ENCODE results near the gene SLC2A13.

DNA sequence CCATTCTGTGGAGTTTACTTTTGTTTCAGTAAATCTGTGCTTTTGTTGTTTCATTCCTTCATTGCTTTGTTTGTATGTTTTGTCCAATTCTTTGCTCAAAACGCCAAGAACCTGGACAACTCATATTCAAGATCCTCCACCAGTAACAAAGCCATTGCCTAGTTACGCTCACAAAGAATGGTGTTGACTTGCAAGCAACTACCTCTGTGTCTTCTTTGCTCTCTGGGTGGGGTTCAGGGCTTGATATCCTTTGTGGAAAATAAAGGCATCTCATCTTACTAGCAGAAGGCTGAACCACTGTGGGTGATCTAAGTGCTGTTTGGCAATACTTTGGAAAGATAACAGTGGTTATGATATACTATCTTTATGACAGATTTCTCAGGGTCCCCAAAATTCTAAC lies 252.9 kb downstream of the SLC2A13 start:
- TF ChIP-seq POLR2A (IDR thresholded peaks at IDR 0.05; ENCODE audit: extremely low read depth, insufficient read length) (no peak), CTCF (IDR thresholded peaks at IDR 0.05; ENCODE audit: low read depth, low read length) (no peak), MYC (IDR thresholded peaks at IDR 0.05; ENCODE audit: low read depth, low read length) (no peak)
- TF ChIP-seq, protein P1, sequence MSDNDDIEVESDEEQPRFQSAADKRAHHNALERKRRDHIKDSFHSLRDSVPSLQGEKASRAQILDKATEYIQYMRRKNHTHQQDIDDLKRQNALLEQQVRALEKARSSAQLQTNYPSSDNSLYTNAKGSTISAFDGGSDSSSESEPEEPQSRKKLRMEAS (IDR thresholded peaks at IDR 0.05; ENCODE audit: low read depth, low read length), result no peak

Data from NB4 (cell line).